Ishikawa (cell line): ENCODE measurements around the gene LSM5.

Experiments
- CEBPB ChIP-seq: IDR thresholded peaks from 2 replicates; pipeline ENCODE4 v1.6.1; 2012
- EP300 ChIP-seq: IDR thresholded peaks from 2 replicates; pipeline ENCODE4 v1.6.1; 2012; ENCODE audit warnings: borderline replicate concordance
- TAF1 ChIP-seq: IDR thresholded peaks from 2 replicates; pipeline ENCODE4 v1.6.1; 2012; ENCODE audit warnings: low read depth, mild to moderate bottlenecking
- USF1 ChIP-seq: IDR thresholded peaks from 2 replicates; pipeline ENCODE4 v1.6.1; 2012

GRCh38 chr7:32481921-32482320, 8.3 kb downstream of the LSM5 start:
- TF ChIP-seq EP300 (no peak), TAF1 (no peak), USF1 (no peak), CEBPB (no peak)
